ENCODE measurements around the gene ATP10A.

DNA sequence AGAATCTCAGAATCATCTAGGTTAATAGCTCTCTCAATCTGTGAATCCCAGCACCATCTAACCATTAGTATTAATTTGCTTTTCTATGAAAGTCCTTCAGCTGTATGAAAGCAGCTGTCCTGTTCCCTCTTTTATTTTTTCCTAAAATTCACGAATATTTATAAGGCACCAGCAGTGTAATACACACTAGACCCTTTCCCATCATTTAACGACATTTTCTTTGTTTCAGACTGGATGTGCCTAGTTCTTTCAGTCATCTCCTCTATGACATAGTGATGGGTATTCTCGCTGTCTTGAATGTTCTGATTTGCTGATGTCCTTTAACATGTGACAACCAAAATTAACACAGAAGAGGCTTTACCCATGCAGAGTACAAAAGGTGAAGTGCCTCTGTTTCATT lies 48.9 kb upstream of the ATP10A start:
- TF ChIP-seq SUZ12 (IDR thresholded peaks at IDR 0.05; ENCODE audit: low read length) = no peak
- TF ChIP-seq, protein P1, sequence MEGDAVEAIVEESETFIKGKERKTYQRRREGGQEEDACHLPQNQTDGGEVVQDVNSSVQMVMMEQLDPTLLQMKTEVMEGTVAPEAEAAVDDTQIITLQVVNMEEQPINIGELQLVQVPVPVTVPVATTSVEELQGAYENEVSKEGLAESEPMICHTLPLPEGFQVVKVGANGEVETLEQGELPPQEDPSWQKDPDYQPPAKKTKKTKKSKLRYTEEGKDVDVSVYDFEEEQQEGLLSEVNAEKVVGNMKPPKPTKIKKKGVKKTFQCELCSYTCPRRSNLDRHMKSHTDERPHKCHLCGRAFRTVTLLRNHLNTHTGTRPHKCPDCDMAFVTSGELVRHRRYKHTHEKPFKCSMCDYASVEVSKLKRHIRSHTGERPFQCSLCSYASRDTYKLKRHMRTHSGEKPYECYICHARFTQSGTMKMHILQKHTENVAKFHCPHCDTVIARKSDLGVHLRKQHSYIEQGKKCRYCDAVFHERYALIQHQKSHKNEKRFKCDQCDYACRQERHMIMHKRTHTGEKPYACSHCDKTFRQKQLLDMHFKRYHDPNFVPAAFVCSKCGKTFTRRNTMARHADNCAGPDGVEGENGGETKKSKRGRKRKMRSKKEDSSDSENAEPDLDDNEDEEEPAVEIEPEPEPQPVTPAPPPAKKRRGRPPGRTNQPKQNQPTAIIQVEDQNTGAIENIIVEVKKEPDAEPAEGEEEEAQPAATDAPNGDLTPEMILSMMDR (IDR thresholded peaks at IDR 0.05; ENCODE audit: control extremely low read depth in 1 of 3, insufficient read depth in 1 of 3, low read depth in 1 of 3, low read length in 3 of 3) = no peak

All from H1 (cell line).